HUES48 (cell line): Measurements from ENCODE around the gene C9orf153.
"Not testable (repeated sequence)": the region's sequence is repeated elsewhere in the genome, so short reads cannot be mapped to it uniquely, and the experiment has no call there.

Source experiments
- H3K27ac ChIP-seq: one replicate; pipeline ENCODE4 v1.7.0; 2013; ENCODE audit warnings: low read depth, low read length, inconsistent platforms
- H3K27me3 ChIP-seq: 2 replicates; pipeline ENCODE4 v1.6.1; 2013; ENCODE audit warnings: mild to moderate bottlenecking, low read length; ENCODE audit not compliant: control insufficient read depth, insufficient read depth
- H3K36me3 ChIP-seq: 2 replicates; pipeline ENCODE4 v1.6.1; 2013; ENCODE audit warnings: low read length; ENCODE audit not compliant: control insufficient read depth, insufficient read depth
- H3K4me1 ChIP-seq: 2 replicates; pipeline ENCODE4 v1.6.1; 2013; ENCODE audit warnings: mild to moderate bottlenecking, low read length; ENCODE audit not compliant: control insufficient read depth, insufficient read depth
- H3K4me3 ChIP-seq: 2 replicates; pipeline ENCODE4 v1.5.1; 2013; ENCODE audit warnings: mild to moderate bottlenecking, low read depth, low read length
- H3K9ac ChIP-seq: 2 replicates; pipeline ENCODE4 v1.6.1; 2013; ENCODE audit warnings: mild to moderate bottlenecking, low read depth, low read length, moderate library complexity
- H3K9me3 ChIP-seq: 2 replicates; pipeline ENCODE4 v1.6.1; 2013; ENCODE audit warnings: low read length; ENCODE audit not compliant: control insufficient read depth, insufficient read depth

Gene C9orf153

DNA sequence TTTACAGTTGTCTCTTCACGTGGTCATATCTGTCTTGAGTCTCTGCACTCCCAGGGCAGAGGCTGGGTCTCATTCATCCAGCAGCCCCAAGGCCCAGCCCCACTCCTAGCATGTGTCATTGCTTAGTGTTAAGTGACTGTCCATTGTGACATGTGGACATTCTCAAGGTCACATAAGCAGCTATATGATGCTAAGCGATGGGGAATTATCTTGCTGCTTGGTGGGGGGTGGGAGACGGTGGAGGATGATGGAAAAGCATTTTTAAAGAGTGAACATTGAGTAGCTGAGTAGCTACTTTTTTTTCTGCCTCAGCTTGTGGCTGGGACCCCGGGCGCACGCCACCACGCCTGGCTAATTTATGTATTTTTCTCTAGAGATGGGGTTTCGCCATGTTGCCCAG lies at the start of gene C9orf153:
C9orf153 (minus strand) TSS at position 101 of the 400 bp plus-strand sequence. CDS start 30,054 bp downstream, outside the sequence.
- Histone ChIP-seq H3K4me3 (no peak within 1 kb of the TSS), H3K9ac (no peak within 1 kb of the TSS), H3K9me3 (no peaks in the 10 kb centered on the region), H3K27ac (no peak within 1 kb of the TSS), H3K4me1 (no peaks in the 10 kb centered on the region), H3K36me3 (peaks cover 16% of the 10 kb centered on the region), H3K27me3 (no peaks in the 10 kb centered on the region)

DNA sequence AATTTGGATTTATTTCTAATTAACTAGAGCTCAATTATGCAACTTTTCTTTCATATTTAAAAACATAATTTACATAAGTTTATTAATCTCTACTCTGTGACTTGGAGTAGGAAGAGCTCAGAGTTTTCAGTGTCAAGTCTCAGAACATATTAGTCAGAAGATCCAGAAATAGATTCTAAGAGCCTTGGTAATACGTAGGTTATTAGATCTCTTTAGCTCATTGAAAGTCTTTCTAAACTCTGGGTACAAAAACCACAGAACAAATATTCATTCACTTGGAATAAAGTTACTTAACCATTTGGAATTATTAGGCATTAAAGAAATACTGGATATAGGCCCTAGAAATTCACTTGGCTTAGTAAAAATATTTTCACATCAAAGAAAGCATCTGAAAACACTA lies 49.2 kb upstream of the C9orf153 start:
- peaks cover 17% of the 10 kb centered on the region for H3K4me1 ChIP-seq
- H3K4me3 ChIP-seq: no peak overlapping the region
- H3K9ac ChIP-seq: no peak overlapping the region
- no peak overlapping the region for H3K27ac ChIP-seq
- H3K9me3 ChIP-seq: peaks cover 8% of the 10 kb centered on the region
- H3K36me3 ChIP-seq: peaks cover 65% of the 10 kb centered on the region
- no peaks in the 10 kb centered on the region for H3K27me3 ChIP-seq

- H3K9ac ChIP-seq: no peak overlapping the region
- peaks cover 26% of the 10 kb centered on the region for H3K4me1 ChIP-seq
- H3K9me3 ChIP-seq: no peaks in the 10 kb centered on the region
- H3K36me3 ChIP-seq: peaks cover 74% of the 10 kb centered on the region
- no peaks in the 10 kb centered on the region for H3K27me3 ChIP-seq
- H3K4me3 ChIP-seq: peak overlapping the region; percentile 1; the same call in 1 of the 2 replicates
- peak overlapping the region; percentile 83 for H3K27ac ChIP-seq
Observed at GRCh38 chr9:86304236-86304730, 44.8 kb upstream of the C9orf153 start.

DNA sequence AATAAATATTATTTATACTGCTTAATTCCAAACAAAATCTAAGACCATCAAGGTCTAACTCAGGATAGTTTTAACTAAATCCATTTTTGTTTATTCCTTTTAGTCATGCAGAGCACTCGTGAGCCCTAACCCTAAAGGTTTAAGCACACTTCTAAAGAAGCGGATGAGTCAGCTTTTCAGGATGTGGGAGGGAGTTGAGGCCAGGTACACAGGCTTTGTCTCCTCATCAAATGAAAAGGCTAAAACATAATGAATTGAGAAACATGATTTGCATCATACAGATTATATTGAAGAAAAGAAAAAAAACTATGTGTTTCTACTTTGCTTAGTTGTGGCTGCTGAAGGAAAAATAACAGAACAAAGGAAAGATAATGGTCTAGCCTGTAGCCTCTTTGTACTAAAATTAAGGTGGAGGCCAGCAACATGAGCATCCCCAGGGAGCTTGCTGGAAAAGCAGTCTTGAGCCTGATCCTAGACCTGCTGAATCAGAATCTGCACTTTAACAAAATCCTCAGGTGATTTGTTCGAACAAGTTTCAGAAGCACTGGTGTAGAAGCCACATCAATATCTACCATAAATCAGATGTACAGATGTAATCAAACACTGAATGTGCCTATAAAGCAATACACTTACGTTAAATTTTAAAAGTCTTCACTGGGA lies 44.0 kb upstream of the C9orf153 start:
- Histone ChIP-seq H3K9me3 (no peaks in the 10 kb centered on the region), H3K9ac (peak overlapping the region; percentile 48), H3K4me1 (peaks cover 26% of the 10 kb centered on the region), H3K4me3 (peak overlapping the region; percentile 1; the same call in 1 of the 2 replicates), H3K27me3 (no peaks in the 10 kb centered on the region), H3K36me3 (peaks cover 74% of the 10 kb centered on the region), H3K27ac (peak overlapping the region; percentile 83)

GRCh38 chr9:86301686-86302085 lies 42.2 kb upstream of the C9orf153 start:
- no peak overlapping the region for H3K27ac ChIP-seq
- peaks cover 26% of the 10 kb centered on the region for H3K4me1 ChIP-seq
- H3K4me3 ChIP-seq: no peak overlapping the region
- no peak overlapping the region for H3K9ac ChIP-seq
- no peaks in the 10 kb centered on the region for H3K9me3 ChIP-seq
- H3K36me3 ChIP-seq: peaks cover 70% of the 10 kb centered on the region
- no peaks in the 10 kb centered on the region for H3K27me3 ChIP-seq

GRCh38 chr9:86300701-86301100 lies 41.2 kb upstream of the C9orf153 start:
- Histone ChIP-seq H3K9ac (no peak overlapping the region), H3K36me3 (peaks cover 69% of the 10 kb centered on the region), H3K4me3 (no peak overlapping the region), H3K4me1 (peaks cover 26% of the 10 kb centered on the region), H3K27ac (no peak overlapping the region), H3K9me3 (no peaks in the 10 kb centered on the region), H3K27me3 (no peaks in the 10 kb centered on the region)

DNA sequence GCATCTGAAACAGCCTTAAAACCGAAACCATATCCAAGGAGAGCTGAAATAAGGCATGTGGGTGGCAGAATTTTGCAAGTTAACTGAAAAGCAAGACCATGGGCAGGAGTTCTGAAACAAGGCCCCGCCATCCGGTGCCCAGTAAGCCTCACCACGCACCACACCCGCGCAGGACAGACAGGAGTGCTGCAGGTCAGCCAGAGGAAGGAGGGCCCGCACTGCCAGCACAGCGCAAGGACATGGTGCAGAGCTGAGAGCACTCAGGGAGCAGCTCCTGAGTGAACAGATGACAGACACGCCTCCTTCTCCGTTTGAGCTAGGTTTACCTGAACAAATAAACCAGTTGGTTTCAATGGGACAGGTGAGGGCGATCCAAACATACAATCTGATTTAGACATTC lies 39.4 kb upstream of the C9orf153 start:
- peaks cover 66% of the 10 kb centered on the region for H3K36me3 ChIP-seq
- H3K9me3 ChIP-seq: no peaks in the 10 kb centered on the region
- H3K4me1 ChIP-seq: peaks cover 11% of the 10 kb centered on the region
- no peak overlapping the region for H3K4me3 ChIP-seq
- H3K27me3 ChIP-seq: no peaks in the 10 kb centered on the region
- no peak overlapping the region for H3K9ac ChIP-seq
- H3K27ac ChIP-seq: no peak overlapping the region

DNA sequence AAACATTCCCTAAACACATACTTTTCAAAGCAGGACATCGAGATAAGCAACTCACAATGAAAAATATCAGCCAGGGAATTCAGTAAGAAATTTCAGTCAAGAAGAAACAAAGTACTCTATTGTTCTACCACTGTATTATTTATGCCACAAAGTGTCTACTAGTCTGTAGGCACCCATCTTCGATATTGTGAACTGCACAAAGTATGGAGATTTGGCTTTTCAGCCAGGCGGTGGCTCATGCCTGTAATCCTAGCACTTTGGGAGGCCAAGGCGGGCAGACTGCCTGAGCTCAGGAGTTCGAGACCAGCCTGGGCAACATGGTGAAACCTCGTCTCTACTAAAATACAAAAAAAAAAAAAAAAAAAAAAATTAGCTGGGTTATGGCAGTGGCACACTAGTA lies 30.9 kb upstream of the C9orf153 start:
- not testable (repeated sequence) for H3K27me3 ChIP-seq, H3K4me3 ChIP-seq, H3K27ac ChIP-seq, H3K9me3 ChIP-seq, H3K36me3 ChIP-seq, H3K9ac ChIP-seq
- H3K4me1 ChIP-seq: peaks cover 32% of the 10 kb centered on the region

- peak overlapping the region; percentile 83 for H3K27ac ChIP-seq
- no peak overlapping the region for H3K9ac ChIP-seq
- peaks cover 32% of the 10 kb centered on the region for H3K4me1 ChIP-seq
- H3K36me3 ChIP-seq: no peaks in the 10 kb centered on the region
- no peaks in the 10 kb centered on the region for H3K27me3 ChIP-seq
- no peaks in the 10 kb centered on the region for H3K9me3 ChIP-seq
- H3K4me3 ChIP-seq: no peak overlapping the region
Observed at GRCh38 chr9:86288499-86289198, 29.2 kb upstream of the C9orf153 start.

DNA sequence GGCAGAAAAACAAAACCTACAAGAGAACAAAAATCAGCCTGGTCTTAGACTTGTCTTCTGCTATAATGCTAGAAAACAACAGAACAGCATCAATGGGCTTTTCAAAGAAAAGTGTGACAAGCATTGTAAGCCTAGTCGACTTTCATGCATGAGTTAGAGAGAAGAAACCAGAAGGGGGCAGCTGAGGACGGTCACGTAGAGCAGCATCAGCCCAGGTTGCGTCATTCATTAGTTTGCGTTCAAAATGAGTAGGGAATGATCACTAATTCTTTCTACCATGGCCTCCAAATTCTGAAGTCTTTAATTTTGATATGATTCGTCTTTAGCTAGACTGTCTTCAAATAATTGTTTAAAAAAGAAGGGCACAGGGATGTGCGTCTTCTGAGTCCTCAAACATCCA lies 27.6 kb upstream of the C9orf153 start:
- Histone ChIP-seq H3K36me3 (no peaks in the 10 kb centered on the region), H3K9me3 (no peaks in the 10 kb centered on the region), H3K27me3 (0 out of 2 replicates have a peak, but pooled peaks cover 3% of the 10 kb centered on the region), H3K4me1 (peaks cover 36% of the 10 kb centered on the region), H3K9ac (peak overlapping the region; percentile 50; the same call in 1 of the 2 replicates), H3K27ac (peak overlapping the region; percentile 37), H3K4me3 (no peak overlapping the region)

- Histone ChIP-seq H3K4me1 (peaks cover 36% of the 10 kb centered on the region), H3K9me3 (no peaks in the 10 kb centered on the region), H3K4me3 (no peak overlapping the region), H3K36me3 (no peaks in the 10 kb centered on the region), H3K27ac (peak overlapping the region; percentile 37), H3K9ac (no peak overlapping the region), H3K27me3 (0 out of 2 replicates have a peak, but pooled peaks cover 3% of the 10 kb centered on the region)
Observed at GRCh38 chr9:86286278-86286677, 26.8 kb upstream of the C9orf153 start.
